Measurements from ENCODE around the gene SAFB. TPM values are rescaled to one million over a fixed set of nuclear protein-coding genes. Genes with fewer than 3 reads are reported as not detected.

Gene SAFB
- total RNA-seq, 1 experiment from 2014 or later = 143 TPM

- DNase-seq (ENCODE audit: low read depth, low spot score) (no peak), ATAC-seq (no peak)
- no peaks in the 10 kb centered on the region for H3K4me1 ChIP-seq (ENCODE audit: control insufficient read depth in 1 of 2, insufficient read depth in 2 of 2, low read length in 2 of 2)
- H3K79me2 ChIP-seq (ENCODE audit: insufficient read depth, low read length) = peaks cover 56% of the 10 kb centered on the region
- no peak overlapping the region for H2AFZ ChIP-seq (ENCODE audit: low read depth, low read length, poor library complexity, severe bottlenecking)
- H3K9me3 ChIP-seq (ENCODE audit: control insufficient read depth in 1 of 2, insufficient read depth in 1 of 2, low read depth in 1 of 2, low read length in 2 of 2) = no peaks in the 10 kb centered on the region
- H3K4me2 ChIP-seq (ENCODE audit: low read length) = no peak overlapping the region
- H3K27me3 ChIP-seq (ENCODE audit: insufficient read depth, low read length) = no peaks in the 10 kb centered on the region
- H3K9me2 ChIP-seq (ENCODE audit: insufficient read depth) = no peaks in the 10 kb centered on the region
- POLR2A ChIA-PET = interaction anchor here (1.0 to 1.2 kb wide), 2 partner anchors 32 to 34 kb away, joined by 3 read pairs; partner anchors contain the start of genes RPL36 and SAFB
- TF ChIP-seq MAX (IDR thresholded peaks at IDR 0.05) = no peak
- no peak for TF ChIP-seq CBX3 (IDR thresholded peaks at IDR 0.05; ENCODE audit: low read depth)
- TF ChIP-seq ZFX (IDR thresholded peaks at IDR 0.05) = no peak
- no peak for TF ChIP-seq POLR2AphosphoS5 (IDR thresholded peaks at IDR 0.05; ENCODE audit: low read depth, low read length)
- TF ChIP-seq EGR1 (IDR thresholded peaks at IDR 0.05; ENCODE audit: low read depth) = no peak
- TF ChIP-seq ZBTB33 (IDR thresholded peaks at IDR 0.05; ENCODE audit: extremely low read depth, insufficient replicate concordance, low read length) = no peak
- no peak for TF ChIP-seq TCF7L2 (IDR thresholded peaks at IDR 0.05; ENCODE audit: borderline replicate concordance, extremely low read depth, insufficient read depth, insufficient read length)
- TF ChIP-seq ATF3 (IDR thresholded peaks at IDR 0.05) = no peak
- no peak for TF ChIP-seq YY1 (IDR thresholded peaks at IDR 0.05; ENCODE audit: extremely low read depth, insufficient replicate concordance, low read depth, low read length)
- TF ChIP-seq EZH2phosphoT487 (IDR thresholded peaks at IDR 0.05; ENCODE audit: borderline replicate concordance) = no peak
- RAD21 ChIA-PET (ENCODE audit: low non-redundant PET in 1 of 2, low total read pairs in 2 of 2, uncharacterized antibody in 2 of 2, unreplicated experiment in 2 of 2) = no interaction called here
- peaks cover 60 to 76% of the 10 kb centered on the region in 2 experiments for H3K36me3 ChIP-seq (ENCODE audit: control insufficient read depth in 1 of 2, insufficient read depth in 2 of 2, low read length in 2 of 2)
- CTCF ChIA-PET = no interaction called here
- intact Hi-C loops (cut with micrococcal nuclease) = no loop called here
- no peak overlapping the region for H3K4me3 ChIP-seq (replicated peaks in 1 of 2; ENCODE audit: low read depth in 1 of 2, low read length in 2 of 2)
- H4K20me1 ChIP-seq (ENCODE audit: insufficient read depth) = 0 out of 2 replicates have a peak, but pooled peaks cover 3% of the 10 kb centered on the region
- H3K27ac ChIP-seq (ENCODE audit: low read depth, low read length) = no peak overlapping the region
- H3K9ac ChIP-seq (ENCODE audit: low read length) = no peak overlapping the region
- no TSS peak for BruUV-seq (replicated peaks)
Measured at GRCh38 chr19:5655412-5655811, 32.5 kb downstream of the SAFB start.
